ENCODE data around the gene ZBTB38. TPM values are rescaled to one million over a fixed set of nuclear protein-coding genes. Genes with fewer than 3 reads are reported as not detected.

The ZBTB38 gene
- total and polyA plus RNA-seq, 10 donors = 4.8 to 122 (median 58.5) TPM

GRCh38 chr3:141333836-141334626, 34.3 kb upstream of the ZBTB38 start:
- H3K27ac ChIP-seq = no peak overlapping the region
- intact Hi-C loops (cut with DNase I; ENCODE audit: low total_unique reads) = no loop called here
- 86 to 98% (median 92%) methylated on average over 3 of the region's 3 CpGs for WGBS, 5 donors

GRCh38 chr3:141334627-141335250, 33.6 kb upstream of the ZBTB38 start:
- no peaks in the 10 kb centered on the region for H3K27me3 ChIP-seq (replicated peaks in 1 of 7)
- H3K4me1 ChIP-seq = peaks cover 0 to 11% (median 4%) of the 10 kb centered on the region in 6 donors
- H3K36me3 ChIP-seq = no peaks in the 10 kb centered on the region
- no peaks in the 10 kb centered on the region for H3K9me3 ChIP-seq
- no peak overlapping the region for H3K4me3 ChIP-seq
- no peak for DNase-seq
- H3K27ac ChIP-seq = no peak overlapping the region
- TF ChIP-seq POLR2A (IDR thresholded peaks at IDR 0.05) (no peak), POLR2AphosphoS5 (IDR thresholded peaks at IDR 0.05) (no peak), CTCF (IDR thresholded peaks at IDR 0.05 in 8 of 11, conservative IDR thresholded peaks at IDR 0.05 in 3 of 11) (no peak)
- intact Hi-C loops (cut with DNase I; ENCODE audit: low total_unique reads) = no loop called here
- WGBS, 5 donors = 91 to 96% (median 94%) methylated on average over 11 of the region's 11 CpGs

More at GRCh38 chr3:141333836-141334626, 34.3 kb upstream of the ZBTB38 start:
- H3K36me3 ChIP-seq = no peaks in the 10 kb centered on the region
- no peak for DNase-seq
- no peaks in the 10 kb centered on the region for H3K27me3 ChIP-seq (replicated peaks in 1 of 7)
- no peak overlapping the region for H3K4me3 ChIP-seq
- no peak for TF ChIP-seq POLR2AphosphoS5 (IDR thresholded peaks at IDR 0.05)
- no peak for TF ChIP-seq POLR2A (IDR thresholded peaks at IDR 0.05)
- no peak for TF ChIP-seq CTCF (IDR thresholded peaks at IDR 0.05 in 8 of 11, conservative IDR thresholded peaks at IDR 0.05 in 3 of 11)
- peaks cover 0 to 11% (median 4%) of the 10 kb centered on the region in 6 donors for H3K4me1 ChIP-seq
- H3K9me3 ChIP-seq = no peaks in the 10 kb centered on the region

GRCh38 chr3:141335531-141336061, 32.7 kb upstream of the ZBTB38 start:
- intact Hi-C loops (cut with DNase I; ENCODE audit: low total_unique reads) = no loop called here
- WGBS, 5 donors = 93 to 100% (median 94%) methylated on average over 2 of the region's 2 CpGs

More at GRCh38 chr3:141335531-141336061, 32.7 kb upstream of the ZBTB38 start:
- Histone ChIP-seq H3K4me1 (peaks cover 0 to 11% (median 4%) of the 10 kb centered on the region in 6 donors), H3K27ac (no peak overlapping the region), H3K9me3 (no peaks in the 10 kb centered on the region), H3K27me3 (replicated peaks in 1 of 7) (no peaks in the 10 kb centered on the region), H3K4me3 (no peak overlapping the region), H3K36me3 (no peaks in the 10 kb centered on the region)
- DNase-seq = no peak
- TF ChIP-seq POLR2AphosphoS5 (IDR thresholded peaks at IDR 0.05) = no peak
- no peak for TF ChIP-seq POLR2A (IDR thresholded peaks at IDR 0.05)
- TF ChIP-seq CTCF (IDR thresholded peaks at IDR 0.05 in 8 of 11, conservative IDR thresholded peaks at IDR 0.05 in 3 of 11) = no peak
